ENCODE measurements around the gene PIGC.

PIGC gene

GRCh38 chr1:172402878-172403569 lies 40.8 kb downstream of the PIGC start:
- no peak for DNase-seq (ENCODE audit: low read depth)
- TF ChIP-seq MYC (IDR thresholded peaks at IDR 0.05; ENCODE audit: low read depth, low read length): no peak
- no peak for TF ChIP-seq POLR2A (IDR thresholded peaks at IDR 0.05; ENCODE audit: extremely low read depth, insufficient read length)
- no peak for TF ChIP-seq MAX (IDR thresholded peaks at IDR 0.05; ENCODE audit: low read depth, low read length)
- TF ChIP-seq CTCF (IDR thresholded peaks at IDR 0.05; ENCODE audit: low read depth, low read length): no peak
- no peak overlapping the region for H3K4me3 ChIP-seq (ENCODE audit: low read depth, low read length)

GRCh38 chr1:172401892-172402291 lies 42.0 kb downstream of the PIGC start:
- DNase-seq (ENCODE audit: low read depth): peak; percentile 7
- TF ChIP-seq CTCF (IDR thresholded peaks at IDR 0.05; ENCODE audit: low read depth, low read length) (peak; percentile 31), MAX (IDR thresholded peaks at IDR 0.05; ENCODE audit: low read depth, low read length) (no peak)
- H3K4me3 ChIP-seq (ENCODE audit: low read depth, low read length): no peak overlapping the region

GRCh38 chr1:172401477-172401876 lies 42.4 kb downstream of the PIGC start:
- DNase-seq (ENCODE audit: low read depth): no peak
- no peak for TF ChIP-seq MAX (IDR thresholded peaks at IDR 0.05; ENCODE audit: low read depth, low read length)
- no peak for TF ChIP-seq MYC (IDR thresholded peaks at IDR 0.05; ENCODE audit: low read depth, low read length)
- no peak for TF ChIP-seq CTCF (IDR thresholded peaks at IDR 0.05; ENCODE audit: low read depth, low read length)
- no peak for TF ChIP-seq POLR2A (IDR thresholded peaks at IDR 0.05; ENCODE audit: extremely low read depth, insufficient read length)
- no peak overlapping the region for H3K4me3 ChIP-seq (ENCODE audit: low read depth, low read length)

GRCh38 chr1:172400722-172401105 lies 43.2 kb downstream of the PIGC start:
- TF ChIP-seq POLR2A (IDR thresholded peaks at IDR 0.05; ENCODE audit: extremely low read depth, insufficient read length) (no peak), MAX (IDR thresholded peaks at IDR 0.05; ENCODE audit: low read depth, low read length) (no peak), CTCF (IDR thresholded peaks at IDR 0.05; ENCODE audit: low read depth, low read length) (no peak), MYC (IDR thresholded peaks at IDR 0.05; ENCODE audit: low read depth, low read length) (no peak)
- H3K4me3 ChIP-seq (ENCODE audit: low read depth, low read length): no peak overlapping the region
- DNase-seq (ENCODE audit: low read depth): no peak

- H3K4me3 ChIP-seq (ENCODE audit: low read depth, low read length): no peak overlapping the region
- TF ChIP-seq CTCF (IDR thresholded peaks at IDR 0.05; ENCODE audit: low read depth, low read length) (no peak), POLR2A (IDR thresholded peaks at IDR 0.05; ENCODE audit: extremely low read depth, insufficient read length) (no peak), MAX (IDR thresholded peaks at IDR 0.05; ENCODE audit: low read depth, low read length) (no peak), MYC (IDR thresholded peaks at IDR 0.05; ENCODE audit: low read depth, low read length) (no peak)
- no peak for DNase-seq (ENCODE audit: low read depth)
Measured at GRCh38 chr1:172399756-172400721, 43.8 kb downstream of the PIGC start.

All from NB4 (cell line).